Skeletal muscle tissue (tissue), 4 donors: ENCODE results near the gene ZFP57. TPM values are rescaled to one million over a fixed set of nuclear protein-coding genes. Genes with fewer than 3 reads are reported as not detected.

Experiments used
- H3K27ac ChIP-seq: one replicate; pipeline ENCODE4 v1.7.0; 2013; ENCODE audit warnings: mild to moderate bottlenecking, low read depth, low read length, inconsistent platforms
- H3K27me3 ChIP-seq, 3 donors: one replicate each; pipeline ENCODE4 v1.7.0; 2013; ENCODE audit warnings: low read length in 3 of 3; ENCODE audit not compliant: control insufficient read depth in 3 of 3, insufficient read depth in 3 of 3
- H3K36me3 ChIP-seq, 3 donors: one replicate each; pipeline ENCODE4 v1.7.0; 2013; ENCODE audit warnings: low read length in 3 of 3; ENCODE audit not compliant: control insufficient read depth in 3 of 3, insufficient read depth in 3 of 3
- H3K4me1 ChIP-seq, 3 donors: one replicate each; pipeline ENCODE4 v1.7.0; 2013; ENCODE audit warnings: low read length in 3 of 3, mild to moderate bottlenecking in 3 of 3; ENCODE audit not compliant: control insufficient read depth in 3 of 3, insufficient read depth in 3 of 3
- H3K4me3 ChIP-seq, 3 donors: one replicate each; pipeline ENCODE4 v1.7.0; 2013; ENCODE audit warnings: low read length in 3 of 3
- H3K9ac ChIP-seq, 3 donors: one replicate each; pipeline ENCODE4 v1.7.0; 2013; ENCODE audit warnings: low read length in 3 of 3, mild to moderate bottlenecking in 3 of 3, moderate library complexity in 2 of 3, low read depth in 1 of 3
- H3K9me3 ChIP-seq, 3 donors: one replicate each; pipeline ENCODE4 v1.7.0; 2013; ENCODE audit warnings: low read length in 3 of 3; ENCODE audit not compliant: control insufficient read depth in 3 of 3
- total RNA-seq: library from RNA; depleted of rRNA; stranded (reverse); fragments of >200 nt; gene quantifications from one replicate; pipeline ENCODE4 v1.2.3, GENCODE V29; 2014
- donor health status: Osteomylitis.

The ZFP57 gene
- total RNA-seq, 1 donor from 2014 or later: not detected

- H3K36me3 ChIP-seq: no peaks in the 10 kb centered on the region
- H3K27me3 ChIP-seq: peaks cover 0 to 3% (median 2%) of the 10 kb centered on the region in 3 donors
- no peak overlapping the region for H3K27ac ChIP-seq
- H3K4me1 ChIP-seq: no peaks in the 10 kb centered on the region
- no peaks in the 10 kb centered on the region for H3K9me3 ChIP-seq
- no peak overlapping the region for H3K9ac ChIP-seq
- H3K4me3 ChIP-seq: no peak overlapping the region
These were observed 15.5 kb upstream of the ZFP57 start for GRCh38 chr6:29696147-29697125.

GRCh38 chr6:29694637-29695036 is 13.7 kb upstream of the ZFP57 start:
- Histone ChIP-seq H3K36me3 (no peaks in the 10 kb centered on the region), H3K27ac (no peak overlapping the region), H3K9me3 (no peaks in the 10 kb centered on the region), H3K4me1 (no peaks in the 10 kb centered on the region), H3K4me3 (no peak overlapping the region), H3K27me3 (peaks cover 0 to 3% (median 2%) of the 10 kb centered on the region in 3 donors), H3K9ac (no peak overlapping the region)

GRCh38 chr6:29685718-29686326 is 4.9 kb upstream of the ZFP57 start:
- H3K9ac ChIP-seq: no peak overlapping the region
- H3K9me3 ChIP-seq: peaks cover 0 to 5% (median 3%) of the 10 kb centered on the region in 3 donors
- H3K4me1 ChIP-seq: no peaks in the 10 kb centered on the region
- no peaks in the 10 kb centered on the region for H3K36me3 ChIP-seq
- H3K4me3 ChIP-seq: no peak overlapping the region
- peaks cover 2 to 11% (median 4%) of the 10 kb centered on the region in 3 donors for H3K27me3 ChIP-seq
- H3K27ac ChIP-seq: no peak overlapping the region

- H3K4me3 ChIP-seq: no peak overlapping the region
- H3K27me3 ChIP-seq: peaks cover 0 to 20% (median 14%) of the 10 kb centered on the region in 3 donors
- peaks cover 0 to 5% (median 3%) of the 10 kb centered on the region in 3 donors for H3K9me3 ChIP-seq
- no peak overlapping the region for H3K27ac ChIP-seq
- H3K36me3 ChIP-seq: no peaks in the 10 kb centered on the region
- H3K4me1 ChIP-seq: no peaks in the 10 kb centered on the region
- H3K9ac ChIP-seq: no peak overlapping the region
These were observed 859 bp upstream of the ZFP57 start for GRCh38 chr6:29681811-29682210.

- H3K9me3 ChIP-seq: peaks cover 0 to 4% (median 3%) of the 10 kb centered on the region in 3 donors
- H3K4me3 ChIP-seq: peak overlapping the region in 1 of 3 donors; percentile 30
- no peak overlapping the region for H3K9ac ChIP-seq
- H3K36me3 ChIP-seq: no peaks in the 10 kb centered on the region
- no peak overlapping the region for H3K27ac ChIP-seq
- H3K4me1 ChIP-seq: no peaks in the 10 kb centered on the region
- H3K27me3 ChIP-seq: peaks cover 0 to 15% (median 14%) of the 10 kb centered on the region in 3 donors
These were observed 536 bp downstream of the ZFP57 start for GRCh38 chr6:29680416-29680815.

GRCh38 chr6:29679962-29680361 is 990 bp downstream of the ZFP57 start:
- H3K27me3 ChIP-seq: peaks cover 0 to 14% (median 11%) of the 10 kb centered on the region in 3 donors
- no peak overlapping the region for H3K4me3 ChIP-seq
- no peak overlapping the region for H3K27ac ChIP-seq
- H3K9me3 ChIP-seq: peaks cover 0 to 3% (median 0%) of the 10 kb centered on the region in 3 donors
- H3K9ac ChIP-seq: no peak overlapping the region
- no peaks in the 10 kb centered on the region for H3K4me1 ChIP-seq
- no peaks in the 10 kb centered on the region for H3K36me3 ChIP-seq

GRCh38 chr6:29678114-29678513 is 2.8 kb downstream of the ZFP57 start:
- Histone ChIP-seq H3K27ac (no peak overlapping the region), H3K4me1 (no peaks in the 10 kb centered on the region), H3K27me3 (peaks cover 0 to 14% (median 10%) of the 10 kb centered on the region in 3 donors), H3K4me3 (no peak overlapping the region), H3K36me3 (no peaks in the 10 kb centered on the region), H3K9me3 (no peaks in the 10 kb centered on the region), H3K9ac (no peak overlapping the region)

GRCh38 chr6:29676981-29677601 is 3.9 kb downstream of the ZFP57 start:
- Histone ChIP-seq H3K4me3 (no peak overlapping the region), H3K27ac (no peak overlapping the region), H3K4me1 (no peaks in the 10 kb centered on the region), H3K27me3 (peaks cover 0 to 14% (median 10%) of the 10 kb centered on the region in 3 donors), H3K9ac (no peak overlapping the region), H3K36me3 (no peaks in the 10 kb centered on the region), H3K9me3 (no peaks in the 10 kb centered on the region)

- no peak overlapping the region for H3K4me3 ChIP-seq
- no peak overlapping the region for H3K9ac ChIP-seq
- H3K4me1 ChIP-seq: no peaks in the 10 kb centered on the region
- no peak overlapping the region for H3K27ac ChIP-seq
- peaks cover 5 to 7% (median 6%) of the 10 kb centered on the region in 3 donors for H3K27me3 ChIP-seq
- H3K36me3 ChIP-seq: no peaks in the 10 kb centered on the region
- no peaks in the 10 kb centered on the region for H3K9me3 ChIP-seq
These were observed 5.4 kb downstream of the ZFP57 start for GRCh38 chr6:29675561-29675960.
